Endothelial cell of umbilical vein (primary cell): ENCODE data around the gene CCDC142. TPM values are rescaled to one million over a fixed set of nuclear protein-coding genes. Genes with fewer than 3 reads are reported as not detected.

Experiments
- BruUV-seq: library from RNA; stranded (reverse); fragments of 400-500 nt; replicated peaks from 2 replicates; lab custom pipeline; 2021; lab: Mats Ljungman, UMichigan
- CTCF ChIA-PET: fragments of 300-600, 350-600 bp; sonication (Branson Sonifier 250); formaldehyde crosslinking; loops from one replicate; lab custom pipeline; 2021; ENCODE audit warnings: antibody characterized with exemption, inconsistent platforms; lab: Charles Lee
- POLR2A ChIA-PET: fragments of 300-600, 350-600 bp; sonication (Branson Sonifier 250); formaldehyde crosslinking; loops from one replicate; lab custom pipeline; 2021; ENCODE audit warnings: antibody characterized with exemption, inconsistent platforms; lab: Charles Lee
- DNase-seq: peaks from one replicate; pipeline ENCODE4 v3.0.0-alpha.2; 2011; ENCODE audit warnings: low read depth, low spot score
- FAIRE-seq: peaks from 2 replicates; lab custom pipeline; 2011; peaks lifted over from hg19 to GRCh38; lab: Jason Lieb, UNC
- H2AFZ ChIP-seq: 2 replicates; pipeline ENCODE4 v1.6.0; 2012; ENCODE audit warnings: low read depth, low read length, control low read depth, inconsistent platforms
- H3K27ac ChIP-seq: 2 replicates; pipeline ENCODE4 v1.5.1; 2011; ENCODE audit warnings: low read depth, mild to moderate bottlenecking, control low read depth, low read length, moderate library complexity; ENCODE audit not compliant: insufficient read depth
- H3K27me3 ChIP-seq, 2 experiments: 2 replicates each; pipeline versions ENCODE4 v1.6.0 to v1.6.1; 2011; ENCODE audit warnings: low read length in 2 of 2, mixed read lengths in 1 of 2; ENCODE audit not compliant: control insufficient read depth in 2 of 2, insufficient read depth in 2 of 2
- H3K36me3 ChIP-seq, 2 experiments: 2 replicates in 1 of 2; 3 replicates in 1 of 2; pipeline ENCODE4 v1.5.1; 2011; ENCODE audit warnings: low read length in 2 of 2, mild to moderate bottlenecking in 1 of 2, moderate library complexity in 1 of 2; ENCODE audit not compliant: control insufficient read depth in 2 of 2, insufficient read depth in 2 of 2; ENCODE audit errors: extremely low read depth in 1 of 2
- H3K4me1 ChIP-seq: 3 replicates; pipeline ENCODE4 v1.5.1; 2011; ENCODE audit warnings: mild to moderate bottlenecking, low read length; ENCODE audit not compliant: control insufficient read depth, insufficient read depth; ENCODE audit errors: extremely low read depth
- H3K4me2 ChIP-seq: 2 replicates; pipeline ENCODE4 v1.6.1; 2011; ENCODE audit warnings: low read length, control low read depth, mixed read lengths; ENCODE audit not compliant: insufficient read depth
- H3K4me3 ChIP-seq, 3 experiments: fragments of 200-600 bp in 1 of 3; sonication (generic), shearing (Covaris generic) in 1 of 3; replicated peaks in 1 of 3; 2 replicates each; pipeline ENCODE4 v1.5.1; 2011 to 2016; ENCODE audit warnings: control low read depth in 3 of 3, low read length in 3 of 3, mild to moderate bottlenecking in 2 of 3, inconsistent platforms in 1 of 3, low read depth in 1 of 3, moderate library complexity in 1 of 3; ENCODE audit not compliant: insufficient read depth in 1 of 3
- H3K79me2 ChIP-seq: 2 replicates; pipeline ENCODE4 v1.6.0; 2012; ENCODE audit warnings: low read length, inconsistent platforms; ENCODE audit not compliant: control insufficient read depth, insufficient read depth
- H3K9ac ChIP-seq: replicated peaks from 2 replicates; pipeline ENCODE3; 2011; ENCODE audit warnings: low read length, control low read depth; ENCODE audit not compliant: insufficient read depth; ENCODE audit errors: extremely low read depth
- H3K9me1 ChIP-seq: replicated peaks from 3 replicates; pipeline ENCODE4 v1.6.0; 2011; ENCODE audit warnings: mild to moderate bottlenecking, low read length; ENCODE audit not compliant: control insufficient read depth, insufficient read depth; ENCODE audit errors: extremely low read depth
- H3K9me3 ChIP-seq: replicated peaks from 2 replicates; pipeline ENCODE4 v1.5.1; 2012; ENCODE audit warnings: low read length, inconsistent platforms; ENCODE audit not compliant: control insufficient read depth, insufficient read depth
- H4K20me1 ChIP-seq: replicated peaks from 2 replicates; pipeline ENCODE3; 2011; ENCODE audit warnings: mild to moderate bottlenecking, low read length; ENCODE audit not compliant: control insufficient read depth, insufficient read depth; ENCODE audit errors: extremely low read depth
- CTCF ChIP-seq, 2 donors: IDR thresholded peaks; 1 replicate in 1 of 2; 2 replicates in 1 of 2; pipeline ENCODE4 v1.5.1; 2011; ENCODE audit warnings: low read length in 2 of 2, mild to moderate bottlenecking in 2 of 2, moderate library complexity in 2 of 2, control low read depth in 1 of 2, inconsistent platforms in 1 of 2, low read depth in 1 of 2; ENCODE audit not compliant: insufficient read depth in 1 of 2; ENCODE audit errors: extremely low read depth in 1 of 2
- EZH2 ChIP-seq: IDR thresholded peaks from 2 replicates; pipeline ENCODE4 v1.6.1; 2012; ENCODE audit warnings: borderline replicate concordance, low read depth, mild to moderate bottlenecking, moderate library complexity, low read length, inconsistent platforms; ENCODE audit not compliant: severe bottlenecking
- FOS ChIP-seq: IDR thresholded peaks from 2 replicates; pipeline ENCODE4 v1.6.1; 2011; ENCODE audit warnings: mild to moderate bottlenecking, low read length, moderate library complexity, borderline replicate concordance; ENCODE audit not compliant: insufficient read depth
- GATA2 ChIP-seq: IDR thresholded peaks from 2 replicates; pipeline ENCODE4 v1.7.0; 2011; ENCODE audit warnings: low read depth, mild to moderate bottlenecking, moderate library complexity, mixed read lengths, low read length; ENCODE audit not compliant: insufficient read length, insufficient read depth
- JUN ChIP-seq: IDR thresholded peaks from 2 replicates; pipeline ENCODE4 v1.6.1; 2011; ENCODE audit warnings: borderline replicate concordance, low read depth; ENCODE audit not compliant: insufficient read length, insufficient read depth
- MAX ChIP-seq: IDR thresholded peaks from 2 replicates; pipeline ENCODE4 v1.6.1; 2011; ENCODE audit not compliant: insufficient read depth, insufficient read length
- MYC ChIP-seq: IDR thresholded peaks from one replicate; pipeline ENCODE4 v1.6.1; 2011; ENCODE audit warnings: mild to moderate bottlenecking, low read depth, low read length
- POLR2A ChIP-seq: IDR thresholded peaks from 2 replicates; pipeline ENCODE4 v1.6.1; 2012; ENCODE audit warnings: low read depth, mild to moderate bottlenecking, control low read depth, low read length
- POLR2AphosphoS5 ChIP-seq: IDR thresholded peaks from 2 replicates; pipeline ENCODE4 v1.6.1; 2012; ENCODE audit warnings: low read depth, mild to moderate bottlenecking, control low read depth, low read length, moderate library complexity; ENCODE audit not compliant: insufficient read depth
- dilution Hi-C: fragments of 300-500 bp; cut with MboI; formaldehyde crosslinking; loops from one replicate; pipeline ENCODE4 v1.15.0; 2019; ENCODE audit warnings: low sequenced_read_pairs; ENCODE audit not compliant: extremely low pct_ligation_motif_present
- intact Hi-C: fragments of 100-400 bp; cut with micrococcal nuclease; formaldehyde crosslinking; loops from one replicate; pipeline ENCODE4 v1.10.0; 2022
- polyA plus RNA-seq, 4 experiments: library from polyadenylated mRNA; depleted of rRNA in 3 of 4; stranded (reverse) in 3 of 4; unstranded in 1 of 4; fragments of >200 nt; gene quantifications; 2 replicates each; pipeline versions ENCODE4 v1.2.1 to v1.2.3, GENCODE V29; 2011 to 2012; ENCODE audit warnings: missing spikeins in 1 of 4
- total RNA-seq: library from RNA; stranded (reverse); gene quantifications from 2 replicates; pipeline ENCODE4 v1.2.3, GENCODE V29; 2021

Gene CCDC142
- total and polyA plus RNA-seq, 2 donors (not counting 3 experiments of a cell fraction or from before 2014, with no cell fraction given) = 12.8 to 23.8 TPM

GRCh38 chr2:74524005-74524404 lies 41.2 kb upstream of the CCDC142 start:
- Histone ChIP-seq H3K27ac (no peak overlapping the region), H3K36me3 (peaks cover 6 to 16% of the 10 kb centered on the region in 2 experiments), H3K27me3 (peaks cover 19 to 24% of the 10 kb centered on the region in 2 experiments), H3K4me3 (no peak overlapping the region), H3K9ac (no peak overlapping the region), H3K79me2 (peaks cover 15% of the 10 kb centered on the region), H3K4me2 (no peak overlapping the region), H2AFZ (no peak overlapping the region), H4K20me1 (no peaks in the 10 kb centered on the region), H3K4me1 (peaks cover 10% of the 10 kb centered on the region), H3K9me1 (no peaks in the 10 kb centered on the region), H3K9me3 (no peaks in the 10 kb centered on the region)
- POLR2A ChIA-PET = no interaction called here
- no TSS peak for BruUV-seq
- intact Hi-C loops (no loop called here), dilution Hi-C loops (no loop called here)
- TF ChIP-seq CTCF (IDR thresholded peaks at IDR 0.05; ENCODE audit: extremely low read depth in 1 of 2, insufficient read depth in 1 of 2, low read depth in 1 of 2, low read length in 2 of 2) (no peak), FOS (no peak), MAX (no peak), EZH2 (no peak), POLR2AphosphoS5 (no peak), POLR2A (no peak), MYC (no peak), JUN (no peak), GATA2 (no peak)
- CTCF ChIA-PET = interaction anchor here (1.1 kb wide), 1 partner anchor 8 kb away, joined by 3 read pairs; no protein-coding TSS in a partner anchor
- no peak for FAIRE-seq
- DNase-seq = no peak
